CD4-positive, alpha-beta T cell (primary cell): Measurements from ENCODE around the gene FCHSD2. TPM values are rescaled to one million over a fixed set of nuclear protein-coding genes. Genes with fewer than 3 reads are reported as not detected.

Experiments
- ATAC-seq: fragments of 200-7000 bp; cut with Tn5 transposase; one replicate; pipeline ENCODE4 v1.10.0; 2022; ENCODE audit warnings: mild to moderate bottlenecking; ENCODE audit not compliant: poor library complexity
- CTCF ChIA-PET: fragments of 350-600 bp; sonication (Branson Sonifier 250); formaldehyde crosslinking; loops from one replicate; lab custom pipeline; 2021; ENCODE audit warnings: antibody characterized with exemption, inconsistent platforms; lab: Charles Lee
- POLR2A ChIA-PET: fragments of 350-600 bp; sonication (Branson Sonifier 250); formaldehyde crosslinking; loops from one replicate; lab custom pipeline; 2021; ENCODE audit warnings: antibody characterized with exemption, inconsistent platforms; lab: Charles Lee
- DNase-seq, 14 experiments: peaks; one replicate each; pipeline ENCODE4 v3.0.0-alpha.2; 2013 to 2020; ENCODE audit warnings: mixed read lengths in 2 of 14
- H3K27ac ChIP-seq, 2 donors: one replicate each; pipeline versions ENCODE4 v1.5.1 to v1.7.0; 2013; ENCODE audit warnings: low read length in 2 of 2, low read depth in 1 of 2, mild to moderate bottlenecking in 1 of 2
- H3K27me3 ChIP-seq, 2 experiments: 1 replicate in 1 of 2; 2 replicates in 1 of 2; pipeline versions ENCODE4 v1.6.1 to v1.7.0; 2013; ENCODE audit warnings: low read length in 2 of 2, control low read depth in 1 of 2, mild to moderate bottlenecking in 1 of 2, moderate library complexity in 1 of 2; ENCODE audit not compliant: insufficient read depth in 2 of 2, control insufficient read depth in 1 of 2
- H3K36me3 ChIP-seq: one replicate; pipeline ENCODE4 v1.6.1; 2013; ENCODE audit warnings: low read length, control low read depth; ENCODE audit not compliant: insufficient read depth
- H3K4me1 ChIP-seq: one replicate; pipeline ENCODE4 v1.6.1; 2013; ENCODE audit warnings: low read length, control low read depth; ENCODE audit not compliant: insufficient read depth
- H3K4me3 ChIP-seq: one replicate; pipeline ENCODE4 v1.5.1; 2013; ENCODE audit warnings: mild to moderate bottlenecking, low read length, moderate library complexity
- H3K9me3 ChIP-seq, 2 experiments: 1 replicate in 1 of 2; 2 replicates in 1 of 2; pipeline versions ENCODE4 v1.6.1 to v1.7.0; 2013; ENCODE audit warnings: low read length in 2 of 2, mild to moderate bottlenecking in 2 of 2, control low read depth in 1 of 2, moderate library complexity in 1 of 2; ENCODE audit not compliant: control insufficient read depth in 1 of 2, insufficient read depth in 1 of 2
- H3K27ac Mint-ChIP-seq: one replicate; pipeline ENCODE4 v1.8.0; 2020; ENCODE audit warnings: mixed read lengths
- H3K27me3 Mint-ChIP-seq: one replicate; pipeline ENCODE4 v1.8.0; 2021; ENCODE audit warnings: mixed read lengths
- H3K36me3 Mint-ChIP-seq: one replicate; pipeline ENCODE4 v1.8.0; 2021; ENCODE audit warnings: low read depth, mixed read lengths
- H3K4me1 Mint-ChIP-seq: one replicate; pipeline ENCODE4 v1.8.0; 2021; ENCODE audit warnings: low read depth, mixed read lengths
- H3K4me3 Mint-ChIP-seq: one replicate; pipeline ENCODE4 v1.8.0; 2020; ENCODE audit warnings: mild to moderate bottlenecking, mixed read lengths
- H3K9me3 Mint-ChIP-seq: one replicate; pipeline ENCODE4 v1.8.0; 2020; ENCODE audit warnings: mixed read lengths
- CTCF ChIP-seq: fragments of 200-600 bp; IDR thresholded peaks from one replicate; pipeline ENCODE4 v1.8.0; 2022; ENCODE audit warnings: antibody characterized with exemption, mild to moderate bottlenecking
- intact Hi-C, 2 experiments: fragments of 100-400 bp; cut with DNase I in 1 of 2; cut with micrococcal nuclease in 1 of 2; formaldehyde crosslinking; loops; one replicate each; pipeline versions ENCODE4 v1.15.1 to v1.9.0; 2023 to 2025; cut with DNase I, micrococcal nuclease
- polyA plus RNA-seq, 2 donors: library from polyadenylated mRNA; unstranded; fragments of 120-200 nt; gene quantifications; one replicate each; pipeline ENCODE4 v1.2.1, GENCODE V29; 2013
- total RNA-seq, 174 experiments: library from RNA in 2 of 174; stranded (reverse) in 2 of 174; gene quantifications; one replicate each; pipeline ENCODE4 v1.2.3 and lab custom pipeline; 2021 to 2026

The FCHSD2 gene
- total RNA-seq (10 to 100 TPM; 48.6 to 50.7 TPM), total RNA-seq (lab: John Stamatoyannopoulos, UW) (15.3 to 88.1 (median 44.5) reads per million in 172 experiments)
- polyA plus RNA-seq (2013, experiment 1 of 2), result 23.2 TPM
- polyA plus RNA-seq (2013, experiment 2 of 2), result 25.1 TPM

- no peak for TF ChIP-seq CTCF
- H3K27me3 ChIP-seq, result no peaks in the 10 kb centered on the region
- H3K9me3 Mint-ChIP-seq, result no peaks in the 10 kb centered on the region
- peak within 1 kb of the TSS; percentile 98 for H3K4me3 ChIP-seq
- intact Hi-C loops, result loop anchor here in 1 of 2 experiments (5.0 to 10.0 kb wide), 5 partner anchors 107 to 920 kb away; partner anchors contain the start of genes ATG16L2, FAM168A, INPPL1 and RAB6A
- peaks cover 47% of the 10 kb centered on the region for H3K4me1 Mint-ChIP-seq
- ATAC-seq (peak; percentile 29), DNase-seq (no peak)
- H3K27me3 Mint-ChIP-seq, result no peaks in the 10 kb centered on the region
- peak within 1 kb of the TSS; percentile 96 to 98 for H3K27ac ChIP-seq
- peak within 1 kb of the TSS; percentile 96 for H3K27ac Mint-ChIP-seq
- ChIA-PET POLR2A (interaction anchor here (0.5 to 2.3 kb wide), 24 partner anchors 9 to 619 kb away, joined by 3 to 32 read pairs (median 4); partner anchors contain the start of genes FAM168A and RAB6A), CTCF (interaction anchor here (0.8 to 1.2 kb wide), 8 partner anchors 11 to 638 kb away, joined by 3 to 5 read pairs (median 4); partner anchors contain the start of gene RAB6A)
- no peaks in the 10 kb centered on the region for H3K9me3 ChIP-seq
- H3K36me3 ChIP-seq, result peaks cover 5% of the 10 kb centered on the region
- peaks cover 27% of the 10 kb centered on the region for H3K4me1 ChIP-seq
- peaks cover 45% of the 10 kb centered on the region for H3K36me3 Mint-ChIP-seq
- H3K4me3 Mint-ChIP-seq, result peak within 1 kb of the TSS; percentile 99
Measured at GRCh38 chr11:73142128-73142377, at the start of gene FCHSD2. FCHSD2 (minus strand) TSS chr11:73142318; CDS start chr11:73141877, 441 bp downstream.

GRCh38 chr11:73191151-73191550 is 49.0 kb upstream of the FCHSD2 start:
- no peak for TF ChIP-seq CTCF
- Histone ChIP-seq H3K9me3 (no peaks in the 10 kb centered on the region), H3K4me3 (no peak overlapping the region), H3K36me3 (no peaks in the 10 kb centered on the region), H3K27ac (no peak overlapping the region), H3K27me3 (no peaks in the 10 kb centered on the region), H3K4me1 (peaks cover 2% of the 10 kb centered on the region)
- no peaks in the 10 kb centered on the region for H3K36me3 Mint-ChIP-seq
- H3K4me1 Mint-ChIP-seq, result no peaks in the 10 kb centered on the region
- ChIA-PET CTCF (no interaction called here), POLR2A (no interaction called here)
- H3K27me3 Mint-ChIP-seq, result no peaks in the 10 kb centered on the region
- H3K27ac Mint-ChIP-seq, result no peak overlapping the region
- intact Hi-C loops, result no loop called here
- DNase-seq (no peak), ATAC-seq (no peak)
- H3K4me3 Mint-ChIP-seq, result no peak overlapping the region
- no peaks in the 10 kb centered on the region for H3K9me3 Mint-ChIP-seq

- TF ChIP-seq CTCF, result no peak
- no peaks in the 10 kb centered on the region for H3K36me3 Mint-ChIP-seq
- H3K27me3 Mint-ChIP-seq, result no peaks in the 10 kb centered on the region
- H3K9me3 Mint-ChIP-seq, result no peaks in the 10 kb centered on the region
- no peak overlapping the region for H3K27ac Mint-ChIP-seq
- intact Hi-C loops, result no loop called here
- no peak for DNase-seq
- no peak overlapping the region for H3K4me3 Mint-ChIP-seq
- no peaks in the 10 kb centered on the region for H3K9me3 ChIP-seq
- H3K36me3 ChIP-seq, result no peaks in the 10 kb centered on the region
- POLR2A ChIA-PET, result no interaction called here
- CTCF ChIA-PET, result no interaction called here
- ATAC-seq, result no peak
- peaks cover 2% of the 10 kb centered on the region for H3K4me1 ChIP-seq
- H3K4me1 Mint-ChIP-seq, result no peaks in the 10 kb centered on the region
- H3K4me3 ChIP-seq, result no peak overlapping the region
- no peak overlapping the region for H3K27ac ChIP-seq
- no peaks in the 10 kb centered on the region for H3K27me3 ChIP-seq
Measured at GRCh38 chr11:73190557-73190885, 48.4 kb upstream of the FCHSD2 start.
